HG03469 (cell line): ENCODE results near the gene ERFL.
"Not testable (repeated sequence)": the region's sequence is repeated elsewhere in the genome, so short reads cannot be mapped to it uniquely, and the experiment has no call there.

Experiments
- ATAC-seq: cut with Tn5 transposase; IDR thresholded peaks from one replicate; pipeline ENCODE4 v1.9.1; 2021; ENCODE audit warnings: mild to moderate bottlenecking, moderate library complexity, moderate number of reproducible peaks; ENCODE audit not compliant: unreplicated experiment

Gene ERFL

DNA sequence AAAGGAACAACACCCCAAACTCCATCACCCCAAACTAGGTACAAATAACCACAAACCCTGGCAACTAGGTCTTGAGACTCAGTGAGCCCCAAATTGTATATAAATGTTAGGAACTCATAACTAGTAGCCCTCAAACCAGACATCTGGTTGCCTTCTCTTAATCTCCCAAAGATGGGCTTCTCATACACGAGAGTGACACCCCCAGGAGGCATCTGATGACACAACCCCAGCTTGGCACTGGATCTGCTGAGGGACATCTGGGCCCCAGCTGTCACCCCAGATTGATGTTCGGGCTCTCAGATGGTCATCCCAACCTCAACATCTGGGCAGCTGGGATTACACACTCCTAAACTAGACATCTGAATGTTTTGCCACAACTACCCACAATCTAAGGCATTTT lies 16.1 kb upstream of the ERFL start:
- ATAC-seq = no peak

- ATAC-seq = no peak
These were observed 13.4 kb upstream of the ERFL start for GRCh38 chr19:41941410-41942202.

DNA sequence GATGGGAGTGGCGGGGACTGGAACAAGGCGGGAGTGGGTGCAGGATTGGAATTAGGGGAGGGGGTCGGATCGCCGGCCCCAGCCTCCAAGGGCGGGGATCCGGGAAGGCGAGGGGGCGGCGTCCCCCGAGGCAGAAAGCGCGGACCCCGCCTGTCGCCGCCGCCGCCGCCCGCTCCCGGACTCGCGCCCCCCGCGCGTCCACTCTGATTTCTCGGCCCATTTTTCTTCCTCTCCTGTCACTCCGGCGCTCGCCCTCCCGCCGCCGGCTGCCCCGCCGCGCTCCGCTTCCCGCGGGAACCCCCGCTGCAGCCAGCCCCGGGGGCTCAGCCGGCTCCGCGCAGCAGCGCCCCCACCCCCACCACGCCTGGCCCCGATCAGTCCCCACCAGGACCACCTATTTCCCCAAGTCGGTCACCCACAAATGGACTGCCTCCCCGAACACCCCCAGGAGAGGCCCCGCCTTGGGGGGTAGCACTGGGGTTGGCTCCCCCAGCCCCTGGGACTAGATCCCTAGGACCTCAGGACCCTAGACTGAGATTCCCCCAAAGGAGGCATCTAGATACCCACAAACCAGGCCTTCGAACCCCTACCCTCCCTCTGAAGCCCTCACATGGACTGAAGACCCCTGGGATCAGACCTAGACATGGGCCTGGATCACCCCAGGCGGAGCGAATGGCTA lies 12.6 kb upstream of the ERFL start:
- no peak for ATAC-seq

DNA sequence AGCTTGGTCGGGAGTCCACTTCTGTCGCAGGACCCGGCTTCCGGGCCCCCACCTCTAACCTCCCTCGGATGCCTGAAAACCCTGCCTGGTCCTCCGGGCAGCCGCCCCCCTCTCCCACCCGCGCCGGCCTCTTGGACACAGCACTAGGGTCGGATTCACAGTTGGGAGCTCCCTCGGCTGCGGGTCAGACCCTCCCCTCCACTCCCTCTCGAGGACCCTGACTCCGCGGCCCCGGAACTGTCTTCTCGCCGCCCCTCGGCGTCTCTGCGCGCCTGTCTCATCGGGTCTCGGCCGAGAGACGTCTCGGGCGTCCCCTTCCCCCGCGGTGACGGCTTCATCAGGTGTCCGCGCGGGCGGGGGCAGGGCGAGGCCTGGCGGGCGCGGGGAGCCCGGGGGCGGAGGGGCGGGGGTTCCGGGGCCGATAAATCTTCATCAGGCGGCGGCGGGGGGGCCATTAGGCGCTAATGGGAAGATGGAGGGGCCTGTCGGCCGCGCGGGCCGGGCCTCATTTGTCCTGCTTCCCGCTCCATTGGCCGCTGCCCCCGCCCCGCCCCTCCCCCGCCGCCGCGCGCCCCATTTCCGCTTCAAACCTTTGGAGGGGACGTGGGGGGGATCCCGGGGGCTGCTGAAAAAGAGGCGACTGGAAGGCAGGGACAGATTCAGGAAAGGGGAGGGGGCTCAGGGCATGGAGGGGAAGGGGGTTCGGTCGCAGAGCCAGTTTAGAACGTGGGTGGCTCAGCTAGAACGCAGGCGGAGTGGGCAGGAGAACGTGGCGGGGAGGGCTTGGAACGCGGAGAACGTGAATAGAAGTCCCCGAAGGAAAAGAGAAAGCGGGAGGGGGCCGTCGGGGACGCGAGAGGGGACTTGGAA lies 11.8 kb upstream of the ERFL start:
- ATAC-seq = no peak

DNA sequence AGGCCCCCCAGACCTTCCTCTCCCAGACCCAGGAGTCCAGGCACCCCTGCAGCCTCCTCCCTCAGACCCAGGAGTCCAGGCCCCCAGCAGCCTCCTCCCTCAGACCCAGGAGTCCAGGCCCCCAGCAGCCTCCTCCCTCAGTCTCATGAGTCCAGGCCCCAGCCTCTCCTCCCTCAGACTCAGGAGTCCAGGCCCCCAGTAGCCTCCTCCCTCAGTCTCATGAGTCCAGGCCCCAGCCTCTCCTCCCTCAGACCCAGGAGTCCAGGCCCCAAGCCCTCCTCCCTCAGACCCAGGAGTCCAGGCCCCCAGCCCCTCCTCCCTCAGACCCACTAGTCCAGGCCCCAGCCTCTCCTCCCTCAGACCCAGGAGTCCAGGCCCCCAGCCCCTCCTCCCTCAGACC lies 11.0 kb upstream of the ERFL start:
- not testable (repeated sequence) for ATAC-seq

DNA sequence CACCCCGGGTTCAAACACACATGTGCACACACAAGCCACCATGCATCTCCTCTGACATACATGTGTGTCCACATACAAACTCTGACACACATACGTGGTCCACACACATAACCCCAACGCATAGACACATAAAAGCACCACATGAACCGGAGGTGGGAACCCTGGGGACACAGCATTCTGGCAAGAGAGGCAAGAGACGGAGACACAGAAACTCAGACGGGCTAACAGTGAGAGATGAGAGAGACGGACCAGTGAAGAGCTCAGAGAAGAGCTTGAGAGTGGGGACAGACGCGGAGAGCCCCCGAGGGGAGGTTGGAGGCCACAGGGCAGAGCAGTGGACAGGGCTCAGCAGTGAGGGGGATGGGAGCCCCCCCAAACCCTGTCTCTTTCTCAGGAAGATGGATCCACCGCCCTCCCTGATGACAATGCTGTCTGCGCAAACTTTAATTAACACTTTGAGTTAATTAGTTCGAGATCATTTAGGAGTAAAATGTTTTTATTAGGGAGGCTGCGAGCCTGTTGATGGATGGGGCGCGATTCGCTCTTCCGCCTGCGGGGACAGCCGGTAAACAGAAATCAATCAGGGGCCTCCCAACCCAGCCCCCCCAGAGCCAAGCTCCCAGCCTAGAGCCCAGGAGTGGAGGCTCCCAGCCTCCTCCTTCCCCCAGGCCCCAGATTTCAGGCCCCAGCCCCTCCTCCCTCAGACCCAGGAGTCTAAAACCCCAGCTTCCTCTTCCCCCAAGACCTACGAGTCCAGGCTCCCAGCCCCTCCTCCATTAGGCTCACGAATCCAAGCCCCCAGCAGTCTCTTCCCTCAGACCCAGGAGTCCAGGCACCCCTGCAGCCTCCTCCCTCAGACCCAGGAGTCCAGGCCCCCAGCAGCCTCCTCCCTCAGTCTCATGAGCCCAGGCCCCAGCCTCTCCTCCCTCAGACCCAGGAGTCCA lies 9.5 kb upstream of the ERFL start:
- no peak for ATAC-seq

- no peak for ATAC-seq
These were observed 8.7 kb upstream of the ERFL start for GRCh38 chr19:41936961-41937360.

GRCh38 chr19:41936416-41936850 lies 8.2 kb upstream of the ERFL start:
- ATAC-seq = no peak

DNA sequence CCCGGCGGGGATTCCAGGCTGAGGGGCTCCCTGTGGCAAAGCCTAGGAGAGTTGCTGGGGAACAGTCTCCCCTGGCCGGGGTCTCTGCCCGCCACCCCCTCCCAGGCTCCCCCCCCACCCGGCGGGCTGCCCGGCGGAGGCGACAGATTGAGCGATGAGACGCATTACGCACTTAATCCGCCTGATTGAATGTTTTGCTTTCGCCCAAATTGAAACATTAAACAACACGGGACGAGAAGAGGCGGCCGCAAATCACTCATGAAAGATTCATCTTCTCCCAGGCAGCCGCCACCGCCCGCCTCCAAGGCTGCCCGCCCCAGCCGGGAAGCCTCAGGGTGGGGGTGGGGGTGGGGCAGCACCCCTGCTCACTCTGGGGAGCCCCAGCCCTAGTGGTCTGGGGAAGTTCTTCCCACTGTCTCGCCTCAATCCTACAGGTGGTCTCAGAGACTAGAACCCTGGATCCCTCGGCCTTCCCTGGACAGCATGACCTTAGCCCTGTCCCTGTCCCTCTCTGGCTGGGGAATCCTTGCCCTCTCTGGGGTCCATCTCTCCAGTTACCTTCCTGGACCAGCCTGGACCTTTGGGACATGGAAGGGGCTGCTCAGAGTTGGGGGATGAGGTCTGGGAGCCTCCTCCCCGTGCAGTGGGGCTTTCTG lies 7.6 kb upstream of the ERFL start:
- ATAC-seq = no peak

DNA sequence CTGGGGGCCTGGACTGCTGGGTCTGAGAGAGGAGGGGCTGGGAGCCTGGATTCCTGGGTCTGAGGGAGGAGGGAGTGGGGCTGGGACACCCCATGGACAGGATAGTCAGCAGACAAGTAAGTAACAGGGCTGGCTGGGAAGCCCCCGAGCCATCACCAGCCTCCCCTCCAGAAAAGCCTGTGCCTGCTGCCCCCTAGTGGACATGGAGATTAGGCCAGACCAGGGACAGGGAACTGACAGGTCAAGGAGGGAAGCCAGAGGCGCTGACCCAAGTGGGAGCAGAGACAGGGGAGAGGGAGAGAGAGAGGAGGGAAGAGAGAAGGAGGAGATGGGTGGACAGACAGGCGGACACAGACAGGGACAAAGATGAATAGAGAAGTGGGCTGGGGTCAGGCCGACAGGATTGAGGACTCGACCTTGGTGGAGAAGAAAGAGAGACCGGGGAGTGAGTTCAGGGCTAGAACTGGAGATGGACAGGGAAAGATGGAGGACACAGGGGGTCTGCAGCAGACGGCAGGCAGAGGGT lies 6.7 kb upstream of the ERFL start:
- no peak for ATAC-seq

GRCh38 chr19:41933693-41934426 lies 5.6 kb upstream of the ERFL start:
- ATAC-seq = no peak

- ATAC-seq = no peak
These were observed 4.6 kb upstream of the ERFL start for GRCh38 chr19:41932720-41933332.

DNA sequence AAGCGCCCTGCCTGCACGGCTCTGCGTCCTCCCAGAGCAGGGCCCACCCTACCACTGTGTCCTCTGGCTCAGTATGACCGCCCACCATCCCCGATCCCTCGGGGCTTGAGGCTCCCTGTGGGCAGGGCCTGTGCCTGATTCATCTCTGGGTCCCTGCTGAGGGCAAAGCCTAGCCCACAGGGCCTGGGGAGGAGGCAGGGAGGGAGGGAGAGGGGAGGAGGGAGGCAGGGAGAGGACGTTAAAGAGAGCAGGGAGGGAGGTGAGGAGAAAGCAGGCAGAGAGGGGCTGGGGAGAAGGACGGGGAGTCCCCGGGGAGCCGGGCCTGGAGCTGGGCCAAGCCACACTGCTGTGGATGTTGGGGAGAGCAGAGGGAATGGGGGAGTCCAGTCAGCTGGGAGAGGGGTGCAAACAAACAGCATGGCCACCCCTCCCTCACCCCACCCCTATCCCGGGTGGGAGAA lies 4.0 kb upstream of the ERFL start:
- no peak for ATAC-seq

DNA sequence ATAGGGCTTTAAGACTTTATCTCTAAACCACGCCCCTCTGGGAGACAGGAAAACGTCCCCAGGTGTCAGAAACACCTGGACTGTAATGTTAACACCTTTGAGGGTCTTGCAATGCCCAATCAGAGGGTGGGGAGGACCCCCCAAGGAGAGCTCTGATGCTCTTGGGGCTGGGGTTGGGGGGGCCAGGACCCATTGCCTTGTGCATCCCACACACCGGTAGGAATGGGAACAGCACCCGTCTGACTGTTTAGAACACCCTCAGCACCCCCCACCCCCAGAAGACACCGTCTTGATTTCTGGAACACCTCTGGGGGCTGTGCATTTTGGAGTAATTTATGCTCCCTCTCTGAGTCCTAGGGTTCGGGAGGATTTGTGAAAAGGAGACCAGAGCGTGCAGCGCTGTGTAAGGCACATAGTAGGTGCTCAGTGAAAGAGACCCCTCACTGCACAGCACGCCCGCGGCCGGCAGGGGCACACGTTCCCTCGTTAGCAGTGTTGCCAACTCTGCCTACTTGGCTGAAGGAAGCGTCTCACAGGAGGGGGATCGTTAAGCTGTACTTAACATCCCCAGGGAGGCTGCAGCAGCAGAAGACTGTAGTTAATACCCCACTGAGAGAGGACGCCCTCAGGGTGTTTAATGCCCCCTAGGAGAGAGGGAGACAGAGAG lies 2.8 kb upstream of the ERFL start:
- ATAC-seq = no peak

- no peak for ATAC-seq
These were observed 2.1 kb upstream of the ERFL start for GRCh38 chr19:41930322-41930722.

- ATAC-seq = no peak
These were observed 1.4 kb upstream of the ERFL start for GRCh38 chr19:41929536-41930071.

DNA sequence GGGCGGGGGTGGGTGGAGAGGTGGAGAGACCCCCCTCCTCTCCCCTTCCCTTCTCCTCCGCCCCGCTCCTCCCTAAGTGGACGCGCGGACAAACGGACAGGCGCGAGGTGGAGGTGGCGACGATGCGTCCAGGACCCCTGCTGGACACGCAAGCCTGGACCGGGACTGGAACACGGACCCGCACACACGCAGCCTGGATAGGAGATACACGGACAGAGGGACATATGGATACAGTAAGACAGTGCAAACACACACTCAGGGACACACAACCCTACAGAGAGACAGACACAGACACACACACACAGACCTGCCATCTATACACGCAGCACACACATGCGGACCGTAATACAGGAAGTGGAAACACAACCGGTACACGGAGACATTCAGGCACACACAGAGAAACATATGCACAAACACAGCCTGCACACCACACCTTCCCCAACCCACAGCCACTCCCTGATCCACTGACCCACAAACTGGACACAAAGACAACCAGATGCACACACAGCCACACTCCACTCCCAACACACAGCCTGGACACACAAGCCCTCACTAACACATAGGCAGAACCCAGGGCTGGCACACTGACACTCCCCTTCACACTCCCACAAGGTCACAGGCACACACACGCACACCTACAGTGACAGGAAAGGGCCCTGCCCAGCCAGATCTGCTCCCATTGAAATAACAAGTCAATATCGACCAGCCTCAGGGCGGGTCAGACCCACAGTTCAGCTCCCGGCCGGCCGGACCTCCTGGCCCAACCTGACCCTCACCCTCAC lies 696 bp upstream of the ERFL start:
- ATAC-seq = no peak
